Thyroid gland (tissue), 4 donors: ENCODE measurements around the gene RAB43. TPM values are rescaled to one million over a fixed set of nuclear protein-coding genes. Genes with fewer than 3 reads are reported as not detected.
"Not testable (repeated sequence)": the region's sequence is repeated elsewhere in the genome, so short reads cannot be mapped to it uniquely, and the experiment has no call there.

Experiments
- DNase-seq, 2 donors: peaks; one replicate each; pipeline ENCODE4 v3.0.0-alpha.2; 2019
- H3K27ac ChIP-seq, 3 donors: fragments of 200-600 bp; sonication (generic); 1 replicate in 2 of 3; 2 replicates in 1 of 3; pipeline ENCODE4 v1.5.1; 2016 to 2019; ENCODE audit warnings: mild to moderate bottlenecking in 1 of 3, moderate library complexity in 1 of 3
- H3K27me3 ChIP-seq: fragments of 200-600 bp; sonication (generic); one replicate; pipeline ENCODE4 v1.5.1; 2019
- H3K36me3 ChIP-seq, 2 donors: fragments of 200-600 bp; sonication (generic); one replicate each; pipeline ENCODE4 v1.5.1; 2016 to 2019
- H3K4me1 ChIP-seq, 2 donors: fragments of 200-600 bp; sonication (generic); one replicate each; pipeline ENCODE4 v1.5.1; 2017 to 2019
- H3K4me3 ChIP-seq, 3 donors: fragments of 200-600 bp; sonication (generic); replicated peaks in 1 of 3; 1 replicate in 2 of 3; 2 replicates in 1 of 3; pipeline ENCODE4 v1.5.1; 2016; ENCODE audit warnings: mild to moderate bottlenecking in 1 of 3
- H3K9me3 ChIP-seq: fragments of 200-600 bp; sonication (generic); one replicate; pipeline ENCODE4 v1.5.1; 2017
- CTCF ChIP-seq, 6 experiments: fragments of 200-600 bp in 3 of 6; fragments of 450-650 bp in 3 of 6; sonication (generic) in 3 of 6; IDR thresholded peaks; one replicate each; pipeline ENCODE4 v1.5.1; 2016 to 2019; ENCODE audit warnings: antibody characterized with exemption in 6 of 6, mild to moderate bottlenecking in 2 of 6, inconsistent platforms in 1 of 6, moderate library complexity in 1 of 6
- POLR2A ChIP-seq, 2 donors: fragments of 450-650 bp; IDR thresholded peaks; one replicate each; pipeline ENCODE4 v1.6.1; 2017; ENCODE audit warnings: antibody characterized with exemption in 2 of 2, mild to moderate bottlenecking in 2 of 2, moderate library complexity in 1 of 2
- WGBS, 2 donors: methylation state at CpG; one replicate each; pipeline ENCODE4 v1.1.5; 2017; 5-methylcytosine and 5-hydroxymethylcytosine counted together
- intact Hi-C: fragments of 100-400 bp; cut with DNase I; formaldehyde crosslinking; loops from one replicate; pipeline ENCODE4 v1.15.1; 2023
- total RNA-seq, 4 donors: library from RNA; depleted of rRNA; stranded (reverse); fragments of >200 nt; gene quantifications; one replicate each; pipeline ENCODE4 v1.2.3, GENCODE V29; 2016

Gene RAB43
- total RNA-seq, 4 donors from 2014 or later: 22.8 to 34.4 (median 26.1) TPM

- intact Hi-C loops: no loop called here
- peak overlapping the region in 1 of 3 donors; percentile 17 for H3K4me3 ChIP-seq
These were observed 53.2 kb downstream of the RAB43 start for GRCh38 chr3:129068291-129068886.

GRCh38 chr3:129067719-129068118, 53.9 kb downstream of the RAB43 start:
- H3K4me1 ChIP-seq: peaks cover 10 to 13% of the 10 kb centered on the region in 2 donors
- H3K9me3 ChIP-seq, H3K4me3 ChIP-seq, H3K27ac ChIP-seq, H3K36me3 ChIP-seq, DNase-seq, intact Hi-C loops, H3K27me3 ChIP-seq: not testable (repeated sequence)
- 94 to 95% methylated on average over 7 of the region's 7 CpGs for WGBS, 2 donors

More at GRCh38 chr3:129068291-129068886, 53.2 kb downstream of the RAB43 start:
- WGBS, 2 donors: 21 to 39% methylated on average over 13 to 27 of the region's 44 CpGs
- Histone ChIP-seq H3K9me3 (no peaks in the 10 kb centered on the region), H3K4me1 (peaks cover 10 to 13% of the 10 kb centered on the region in 2 donors), H3K27ac (peak overlapping the region in 1 of 3 donors; percentile 50), H3K36me3 (no peaks in the 10 kb centered on the region), H3K27me3 (no peaks in the 10 kb centered on the region)
- peak; percentile 21 to 30 for DNase-seq
- TF ChIP-seq CTCF (IDR thresholded peaks at IDR 0.05) (no peak), POLR2A (IDR thresholded peaks at IDR 0.05) (no peak)

- H3K27me3 ChIP-seq: no peaks in the 10 kb centered on the region
- H3K36me3 ChIP-seq: no peaks in the 10 kb centered on the region
- H3K4me3 ChIP-seq: no peak overlapping the region
- H3K9me3 ChIP-seq: no peaks in the 10 kb centered on the region
- H3K27ac ChIP-seq: no peak overlapping the region
- WGBS, 2 donors: 85 to 97% methylated on average over 3 to 4 of the region's 4 CpGs
- intact Hi-C loops: no loop called here
- TF ChIP-seq CTCF (IDR thresholded peaks at IDR 0.05) (no peak), POLR2A (IDR thresholded peaks at IDR 0.05) (no peak)
- DNase-seq: no peak
- peaks cover 10 to 13% of the 10 kb centered on the region in 2 donors for H3K4me1 ChIP-seq
These were observed 55.9 kb downstream of the RAB43 start for GRCh38 chr3:129065720-129066073.

- peaks cover 10 to 13% of the 10 kb centered on the region in 2 donors for H3K4me1 ChIP-seq
- H3K27me3 ChIP-seq: no peaks in the 10 kb centered on the region
- H3K36me3 ChIP-seq: no peaks in the 10 kb centered on the region
- no peak for DNase-seq
- whole genome bisulfite sequencing, 2 donors: 82 to 89% methylated on average over 13 to 14 of the region's 14 CpGs
- H3K27ac ChIP-seq: no peak overlapping the region
- no peaks in the 10 kb centered on the region for H3K9me3 ChIP-seq
- TF ChIP-seq CTCF (IDR thresholded peaks at IDR 0.05) (no peak), POLR2A (IDR thresholded peaks at IDR 0.05) (no peak)
- intact Hi-C loops: no loop called here
- no peak overlapping the region for H3K4me3 ChIP-seq
These were observed 56.4 kb downstream of the RAB43 start for GRCh38 chr3:129065016-129065719.

GRCh38 chr3:129063841-129064482, 57.6 kb downstream of the RAB43 start:
- WGBS, 2 donors: 31 to 54% methylated on average over 12 to 15 of the region's 15 CpGs
- TF ChIP-seq POLR2A (IDR thresholded peaks at IDR 0.05) (no peak), CTCF (IDR thresholded peaks at IDR 0.05) (no peak)
- Histone ChIP-seq H3K4me3 (no peak overlapping the region), H3K27ac (no peak overlapping the region), H3K4me1 (peaks cover 10 to 12% of the 10 kb centered on the region in 2 donors), H3K9me3 (no peaks in the 10 kb centered on the region), H3K27me3 (no peaks in the 10 kb centered on the region), H3K36me3 (no peaks in the 10 kb centered on the region)
- peak; percentile 87 to 89 for DNase-seq
- intact Hi-C loops: no loop called here
